WTC11 (cell line): ENCODE measurements around the gene TMEM243.

Experiments
- FOXP1 ChIP-seq: sonication (generic); formaldehyde crosslinking; IDR thresholded peaks from 2 replicates; pipeline ENCODE4 v1.8.0; 2022; ENCODE audit warnings: missing genetic modification reagents, mild to moderate bottlenecking, moderate library complexity, borderline replicate concordance
- NR2C2 ChIP-seq: sonication (generic); formaldehyde crosslinking; IDR thresholded peaks from 2 replicates; pipeline ENCODE4 v1.8.0; 2022; ENCODE audit warnings: mild to moderate bottlenecking, missing genetic modification reagents
- SMAD4 ChIP-seq: sonication (generic); formaldehyde crosslinking; IDR thresholded peaks from 2 replicates; pipeline ENCODE4 v1.8.0; 2022; ENCODE audit warnings: mild to moderate bottlenecking, missing genetic modification reagents
- TCF7 ChIP-seq: sonication (generic); formaldehyde crosslinking; IDR thresholded peaks from 2 replicates; pipeline ENCODE4 v1.8.0; 2022; ENCODE audit warnings: mild to moderate bottlenecking, low read depth, missing genetic modification reagents, moderate library complexity
- ZNF317 ChIP-seq: sonication (generic); formaldehyde crosslinking; IDR thresholded peaks from 2 replicates; pipeline ENCODE4 v1.8.1; 2023; ENCODE audit warnings: low read depth, mild to moderate bottlenecking, moderate library complexity, missing genetic modification reagents, borderline replicate concordance
- ZNF416 ChIP-seq: fragments of 250-450 bp; sonication (Bioruptor Pico); IDR thresholded peaks from 2 replicates; pipeline ENCODE4 v1.9.0; 2021; ENCODE audit warnings: mild to moderate bottlenecking, inconsistent platforms
- TF ChIP-seq, protein P1 (sequence below): fragments of 200-600 bp; IDR thresholded peaks from 2 replicates; pipeline ENCODE4 v1.8.0; 2022; ENCODE audit warnings: antibody characterized with exemption
- TF ChIP-seq, protein P2 (sequence below): sonication (generic); formaldehyde crosslinking; IDR thresholded peaks from 2 replicates; pipeline ENCODE4 v1.8.0; 2022; ENCODE audit warnings: mild to moderate bottlenecking, missing genetic modification reagents
- TF ChIP-seq, protein P3 (sequence below): sonication (generic); formaldehyde crosslinking; IDR thresholded peaks from 2 replicates; pipeline ENCODE4 v1.8.0; 2022; ENCODE audit warnings: mild to moderate bottlenecking, missing genetic modification reagents
- TF ChIP-seq, protein P4 (sequence below): sonication (generic); formaldehyde crosslinking; IDR thresholded peaks from 2 replicates; pipeline ENCODE4 v1.8.0; 2022; ENCODE audit warnings: missing genetic modification reagents
- TF ChIP-seq, protein P5 (sequence below): sonication (generic); formaldehyde crosslinking; IDR thresholded peaks from 2 replicates; pipeline ENCODE4 v1.8.0; 2022; ENCODE audit warnings: mild to moderate bottlenecking, missing genetic modification reagents
- TF ChIP-seq, protein P6 (sequence below): sonication (generic); formaldehyde crosslinking; IDR thresholded peaks from 2 replicates; pipeline ENCODE4 v1.8.1; 2022; ENCODE audit warnings: low read depth, mild to moderate bottlenecking, moderate library complexity, missing genetic modification reagents, borderline replicate concordance

DNA sequence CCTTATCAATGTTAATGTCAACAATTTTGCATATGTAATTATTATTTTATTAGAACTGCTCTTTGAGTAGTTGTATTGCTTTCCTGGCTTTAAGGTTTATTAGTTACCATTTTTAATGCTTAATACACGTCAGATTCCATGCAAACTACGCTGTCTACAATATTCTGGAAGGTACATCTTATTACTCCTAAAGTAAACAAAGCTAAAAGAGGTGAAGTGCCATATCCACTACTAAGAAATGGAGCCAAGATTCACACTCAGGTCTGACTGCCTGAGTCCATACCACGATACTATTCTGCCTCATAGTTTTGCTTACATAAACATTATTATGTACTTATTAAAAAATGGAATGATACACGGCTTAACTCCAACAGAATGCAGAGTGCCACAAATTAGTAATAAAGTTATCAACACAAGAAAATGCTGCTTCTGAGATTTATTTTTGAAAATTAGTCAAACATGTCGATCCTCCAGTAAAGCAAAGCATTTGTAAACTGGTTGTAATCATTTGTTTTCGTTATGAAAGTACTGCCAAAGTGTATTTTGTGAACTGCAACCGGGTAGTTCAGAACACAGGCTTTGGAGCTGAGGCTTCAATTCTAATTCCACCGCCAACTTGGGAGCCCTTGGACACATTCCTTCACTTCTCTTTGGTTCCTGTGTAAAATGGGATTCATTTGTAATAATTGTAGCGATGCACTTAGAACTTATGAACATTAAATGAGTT, 68.4 kb downstream of the TMEM243 start:
- TF ChIP-seq, protein P1, sequence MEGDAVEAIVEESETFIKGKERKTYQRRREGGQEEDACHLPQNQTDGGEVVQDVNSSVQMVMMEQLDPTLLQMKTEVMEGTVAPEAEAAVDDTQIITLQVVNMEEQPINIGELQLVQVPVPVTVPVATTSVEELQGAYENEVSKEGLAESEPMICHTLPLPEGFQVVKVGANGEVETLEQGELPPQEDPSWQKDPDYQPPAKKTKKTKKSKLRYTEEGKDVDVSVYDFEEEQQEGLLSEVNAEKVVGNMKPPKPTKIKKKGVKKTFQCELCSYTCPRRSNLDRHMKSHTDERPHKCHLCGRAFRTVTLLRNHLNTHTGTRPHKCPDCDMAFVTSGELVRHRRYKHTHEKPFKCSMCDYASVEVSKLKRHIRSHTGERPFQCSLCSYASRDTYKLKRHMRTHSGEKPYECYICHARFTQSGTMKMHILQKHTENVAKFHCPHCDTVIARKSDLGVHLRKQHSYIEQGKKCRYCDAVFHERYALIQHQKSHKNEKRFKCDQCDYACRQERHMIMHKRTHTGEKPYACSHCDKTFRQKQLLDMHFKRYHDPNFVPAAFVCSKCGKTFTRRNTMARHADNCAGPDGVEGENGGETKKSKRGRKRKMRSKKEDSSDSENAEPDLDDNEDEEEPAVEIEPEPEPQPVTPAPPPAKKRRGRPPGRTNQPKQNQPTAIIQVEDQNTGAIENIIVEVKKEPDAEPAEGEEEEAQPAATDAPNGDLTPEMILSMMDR: no peak
- TF ChIP-seq, protein P2, sequence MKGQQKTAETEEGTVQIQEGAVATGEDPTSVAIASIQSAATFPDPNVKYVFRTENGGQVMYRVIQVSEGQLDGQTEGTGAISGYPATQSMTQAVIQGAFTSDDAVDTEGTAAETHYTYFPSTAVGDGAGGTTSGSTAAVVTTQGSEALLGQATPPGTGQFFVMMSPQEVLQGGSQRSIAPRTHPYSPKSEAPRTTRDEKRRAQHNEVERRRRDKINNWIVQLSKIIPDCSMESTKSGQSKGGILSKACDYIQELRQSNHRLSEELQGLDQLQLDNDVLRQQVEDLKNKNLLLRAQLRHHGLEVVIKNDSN (CRISPR knock-in tag): no peak
- TF ChIP-seq, protein P3, sequence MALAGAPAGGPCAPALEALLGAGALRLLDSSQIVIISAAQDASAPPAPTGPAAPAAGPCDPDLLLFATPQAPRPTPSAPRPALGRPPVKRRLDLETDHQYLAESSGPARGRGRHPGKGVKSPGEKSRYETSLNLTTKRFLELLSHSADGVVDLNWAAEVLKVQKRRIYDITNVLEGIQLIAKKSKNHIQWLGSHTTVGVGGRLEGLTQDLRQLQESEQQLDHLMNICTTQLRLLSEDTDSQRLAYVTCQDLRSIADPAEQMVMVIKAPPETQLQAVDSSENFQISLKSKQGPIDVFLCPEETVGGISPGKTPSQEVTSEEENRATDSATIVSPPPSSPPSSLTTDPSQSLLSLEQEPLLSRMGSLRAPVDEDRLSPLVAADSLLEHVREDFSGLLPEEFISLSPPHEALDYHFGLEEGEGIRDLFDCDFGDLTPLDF (CRISPR knock-in tag): no peak
- no peak for TF ChIP-seq FOXP1 (CRISPR knock-in tag)
- TF ChIP-seq SMAD4: no peak
- TF ChIP-seq, protein P4, sequence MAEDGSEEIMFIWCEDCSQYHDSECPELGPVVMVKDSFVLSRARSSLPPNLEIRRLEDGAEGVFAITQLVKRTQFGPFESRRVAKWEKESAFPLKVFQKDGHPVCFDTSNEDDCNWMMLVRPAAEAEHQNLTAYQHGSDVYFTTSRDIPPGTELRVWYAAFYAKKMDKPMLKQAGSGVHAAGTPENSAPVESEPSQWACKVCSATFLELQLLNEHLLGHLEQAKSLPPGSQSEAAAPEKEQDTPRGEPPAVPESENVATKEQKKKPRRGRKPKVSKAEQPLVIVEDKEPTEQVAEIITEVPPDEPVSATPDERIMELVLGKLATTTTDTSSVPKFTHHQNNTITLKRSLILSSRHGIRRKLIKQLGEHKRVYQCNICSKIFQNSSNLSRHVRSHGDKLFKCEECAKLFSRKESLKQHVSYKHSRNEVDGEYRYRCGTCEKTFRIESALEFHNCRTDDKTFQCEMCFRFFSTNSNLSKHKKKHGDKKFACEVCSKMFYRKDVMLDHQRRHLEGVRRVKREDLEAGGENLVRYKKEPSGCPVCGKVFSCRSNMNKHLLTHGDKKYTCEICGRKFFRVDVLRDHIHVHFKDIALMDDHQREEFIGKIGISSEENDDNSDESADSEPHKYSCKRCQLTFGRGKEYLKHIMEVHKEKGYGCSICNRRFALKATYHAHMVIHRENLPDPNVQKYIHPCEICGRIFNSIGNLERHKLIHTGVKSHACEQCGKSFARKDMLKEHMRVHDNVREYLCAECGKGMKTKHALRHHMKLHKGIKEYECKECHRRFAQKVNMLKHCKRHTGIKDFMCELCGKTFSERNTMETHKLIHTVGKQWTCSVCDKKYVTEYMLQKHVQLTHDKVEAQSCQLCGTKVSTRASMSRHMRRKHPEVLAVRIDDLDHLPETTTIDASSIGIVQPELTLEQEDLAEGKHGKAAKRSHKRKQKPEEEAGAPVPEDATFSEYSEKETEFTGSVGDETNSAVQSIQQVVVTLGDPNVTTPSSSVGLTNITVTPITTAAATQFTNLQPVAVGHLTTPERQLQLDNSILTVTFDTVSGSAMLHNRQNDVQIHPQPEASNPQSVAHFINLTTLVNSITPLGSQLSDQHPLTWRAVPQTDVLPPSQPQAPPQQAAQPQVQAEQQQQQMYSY (CRISPR knock-in tag): no peak
- TF ChIP-seq, protein P5, sequence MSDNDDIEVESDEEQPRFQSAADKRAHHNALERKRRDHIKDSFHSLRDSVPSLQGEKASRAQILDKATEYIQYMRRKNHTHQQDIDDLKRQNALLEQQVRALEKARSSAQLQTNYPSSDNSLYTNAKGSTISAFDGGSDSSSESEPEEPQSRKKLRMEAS (CRISPR knock-in tag): no peak
- TF ChIP-seq NR2C2 (CRISPR knock-in tag): no peak
- TF ChIP-seq ZNF317: no peak
- TF ChIP-seq TCF7 (CRISPR knock-in tag): no peak
- TF ChIP-seq, protein P6, sequence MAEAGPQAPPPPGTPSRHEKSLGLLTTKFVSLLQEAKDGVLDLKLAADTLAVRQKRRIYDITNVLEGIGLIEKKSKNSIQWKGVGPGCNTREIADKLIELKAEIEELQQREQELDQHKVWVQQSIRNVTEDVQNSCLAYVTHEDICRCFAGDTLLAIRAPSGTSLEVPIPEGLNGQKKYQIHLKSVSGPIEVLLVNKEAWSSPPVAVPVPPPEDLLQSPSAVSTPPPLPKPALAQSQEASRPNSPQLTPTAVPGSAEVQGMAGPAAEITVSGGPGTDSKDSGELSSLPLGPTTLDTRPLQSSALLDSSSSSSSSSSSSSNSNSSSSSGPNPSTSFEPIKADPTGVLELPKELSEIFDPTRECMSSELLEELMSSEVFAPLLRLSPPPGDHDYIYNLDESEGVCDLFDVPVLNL: no peak
- TF ChIP-seq ZNF416: no peak
